PC-3 (cell line): ENCODE measurements around the gene CFAP299. TPM values are rescaled to one million over a fixed set of nuclear protein-coding genes. Genes with fewer than 3 reads are reported as not detected.

Experiments used
- ATAC-seq: fragments of 200-7000 bp; cut with Tn5 transposase; 2 replicates; pipeline ENCODE4 v1.9.1; 2020; ENCODE audit warnings: mild to moderate bottlenecking, moderate library complexity
- BruUV-seq: library from RNA; stranded (reverse); fragments of 400-500 nt; replicated peaks from 2 replicates; lab custom pipeline; 2021; lab: Mats Ljungman, UMichigan
- CTCF ChIA-PET: fragments of 300-600 bp; sonication (Branson Sonifier 250); formaldehyde crosslinking; loops from one replicate; lab custom pipeline; 2022; ENCODE audit warnings: antibody characterized with exemption; lab: Charles Lee
- POLR2A ChIA-PET: fragments of 300-600 bp; sonication (Branson Sonifier 250); formaldehyde crosslinking; loops from one replicate; lab custom pipeline; 2022; ENCODE audit warnings: antibody characterized with exemption; ENCODE audit not compliant: unreplicated experiment; lab: Charles Lee
- DNase-seq: peaks from one replicate; pipeline ENCODE4 v3.0.0-alpha.2; 2015
- H2AFZ ChIP-seq: fragments of 300-600 bp; sonication (generic); 2 replicates; pipeline ENCODE4 v1.6.0; 2016; ENCODE audit warnings: antibody characterized with exemption, low read length
- H3F3A ChIP-seq: fragments of 300-600 bp; sonication (generic); one replicate; pipeline ENCODE4 v1.6.0; 2017; ENCODE audit warnings: antibody characterized with exemption, low read length, control low read depth, mild to moderate bottlenecking; ENCODE audit not compliant: unreplicated experiment
- H3K27ac ChIP-seq: fragments of 300-600 bp; sonication (generic); 2 replicates; pipeline ENCODE4 v1.5.1; 2016; ENCODE audit warnings: mild to moderate bottlenecking, low read length
- H3K27me3 ChIP-seq: fragments of 300-600 bp; sonication (generic); 2 replicates; pipeline ENCODE4 v1.6.1; 2016; ENCODE audit warnings: low read length, mixed read lengths
- H3K36me3 ChIP-seq: fragments of 300-600 bp; sonication (generic); 2 replicates; pipeline ENCODE4 v1.6.1; 2016; ENCODE audit warnings: low read depth, mixed run types, low read length, mixed read lengths
- H3K4me1 ChIP-seq: fragments of 300-600 bp; sonication (generic); 2 replicates; pipeline ENCODE4 v1.5.1; 2016; ENCODE audit warnings: low read length; ENCODE audit not compliant: insufficient read depth
- H3K4me2 ChIP-seq: fragments of 300-600 bp; sonication (generic); 2 replicates; pipeline ENCODE4 v1.6.0; 2016; ENCODE audit warnings: low read length
- H3K4me3 ChIP-seq: fragments of 300-600 bp; sonication (generic); 2 replicates; pipeline ENCODE4 v1.5.1; 2016; ENCODE audit warnings: mild to moderate bottlenecking, low read length, mixed read lengths
- H3K79me2 ChIP-seq: fragments of 300-600 bp; sonication (generic); 2 replicates; pipeline ENCODE4 v1.6.1; 2017; ENCODE audit warnings: low read length, mixed read lengths
- H3K9ac ChIP-seq: fragments of 300-600 bp; sonication (generic); 2 replicates; pipeline ENCODE4 v1.6.0; 2016; ENCODE audit warnings: mild to moderate bottlenecking, low read length
- H3K9me2 ChIP-seq: fragments of 300-600 bp; sonication (generic); replicated peaks from 2 replicates; pipeline ENCODE4 v1.6.1; 2016; ENCODE audit warnings: mixed run types, low read length, mixed read lengths
- H3K9me3 ChIP-seq: fragments of 300-600 bp; sonication (generic); 2 replicates; pipeline ENCODE4 v1.6.1; 2016; ENCODE audit warnings: low read length, mixed read lengths
- H4K20me1 ChIP-seq: fragments of 300-600 bp; sonication (generic); 2 replicates; pipeline ENCODE4 v1.6.1; 2016; ENCODE audit warnings: low read length, mixed read lengths
- CTCF ChIP-seq: fragments of 300-600 bp; sonication (generic); conservative IDR thresholded peaks from 2 replicates; pipeline ENCODE4 v1.5.1; 2017; ENCODE audit warnings: antibody characterized with exemption, low read depth, mild to moderate bottlenecking, low read length
- EZH2 ChIP-seq: fragments of 300-600 bp; sonication (generic); IDR thresholded peaks from one replicate; pipeline ENCODE4 v1.6.1; 2017; ENCODE audit warnings: antibody characterized with exemption, mild to moderate bottlenecking, low read length; ENCODE audit not compliant: unreplicated experiment
- EZH2phosphoT487 ChIP-seq: fragments of 300-600 bp; sonication (generic); IDR thresholded peaks from 2 replicates; pipeline ENCODE4 v1.6.1; 2018; ENCODE audit warnings: mild to moderate bottlenecking, antibody characterized with exemption, low read length, borderline replicate concordance
- intact Hi-C: fragments of 100-400 bp; cut with micrococcal nuclease; formaldehyde crosslinking; loops from 2 replicates; pipeline ENCODE4 v1.9.0; 2023
- total RNA-seq: library from RNA; depleted of rRNA; stranded (reverse); fragments of >200 nt; gene quantifications from 2 replicates; pipeline ENCODE4 v1.2.3, GENCODE V29; 2014

CFAP299 gene
- total RNA-seq, 1 experiment from 2014 or later: not detected

GRCh38 chr4:80507077-80507476 lies 171.5 kb downstream of the CFAP299 start:
- intact Hi-C loops: no loop called here
- CTCF ChIA-PET: no interaction called here

GRCh38 chr4:80507507-80507906 lies 172.0 kb downstream of the CFAP299 start:
- intact Hi-C loops: no loop called here
- no peak for DNase-seq
- no peak for ATAC-seq
- no peak overlapping the region for H2AFZ ChIP-seq
- H3K9me2 ChIP-seq: no peaks in the 10 kb centered on the region
- H3K27ac ChIP-seq: no peak overlapping the region
- no peaks in the 10 kb centered on the region for H3F3A ChIP-seq
- no peaks in the 10 kb centered on the region for H4K20me1 ChIP-seq
- ChIA-PET CTCF (no interaction called here), POLR2A (no interaction called here)
- H3K9me3 ChIP-seq: no peaks in the 10 kb centered on the region
- H3K27me3 ChIP-seq: no peaks in the 10 kb centered on the region
- no peak overlapping the region for H3K4me3 ChIP-seq
- H3K4me1 ChIP-seq: no peaks in the 10 kb centered on the region
- no peak overlapping the region for H3K4me2 ChIP-seq
- no peak for TF ChIP-seq EZH2
- TF ChIP-seq EZH2phosphoT487: no peak
- TF ChIP-seq CTCF: no peak
- no peak overlapping the region for H3K9ac ChIP-seq
- H3K79me2 ChIP-seq: no peaks in the 10 kb centered on the region
- H3K36me3 ChIP-seq: no peaks in the 10 kb centered on the region
- no TSS peak for BruUV-seq

More at GRCh38 chr4:80507077-80507476, 171.5 kb downstream of the CFAP299 start:
- Histone ChIP-seq H3K4me2 (no peak overlapping the region), H3K9me2 (no peaks in the 10 kb centered on the region), H4K20me1 (no peaks in the 10 kb centered on the region), H3K36me3 (no peaks in the 10 kb centered on the region), H3K27me3 (no peaks in the 10 kb centered on the region), H2AFZ (no peak overlapping the region), H3F3A (no peaks in the 10 kb centered on the region), H3K4me3 (no peak overlapping the region), H3K9ac (no peak overlapping the region), H3K9me3 (no peaks in the 10 kb centered on the region), H3K27ac (no peak overlapping the region), H3K79me2 (no peaks in the 10 kb centered on the region), H3K4me1 (no peaks in the 10 kb centered on the region)
- ATAC-seq (no peak), DNase-seq (no peak)
- no peak for TF ChIP-seq EZH2
- TF ChIP-seq EZH2phosphoT487: no peak
- no peak for TF ChIP-seq CTCF
- POLR2A ChIA-PET: no interaction called here
- no TSS peak for BruUV-seq

- no peak overlapping the region for H3K9ac ChIP-seq
- H3K79me2 ChIP-seq: no peaks in the 10 kb centered on the region
- ATAC-seq: no peak
- no peaks in the 10 kb centered on the region for H3K9me2 ChIP-seq
- no peak overlapping the region for H3K4me2 ChIP-seq
- no peak overlapping the region for H2AFZ ChIP-seq
- intact Hi-C loops: no loop called here
- CTCF ChIA-PET: no interaction called here
- POLR2A ChIA-PET: no interaction called here
- no peak overlapping the region for H3K4me3 ChIP-seq
- no peaks in the 10 kb centered on the region for H4K20me1 ChIP-seq
- no peaks in the 10 kb centered on the region for H3K36me3 ChIP-seq
- DNase-seq: no peak
- H3K27ac ChIP-seq: no peak overlapping the region
- no peaks in the 10 kb centered on the region for H3K4me1 ChIP-seq
- no peaks in the 10 kb centered on the region for H3F3A ChIP-seq
- no peaks in the 10 kb centered on the region for H3K27me3 ChIP-seq
- BruUV-seq: no TSS peak
- H3K9me3 ChIP-seq: no peaks in the 10 kb centered on the region
- TF ChIP-seq CTCF (no peak), EZH2phosphoT487 (no peak)
These were observed 180.0 kb downstream of the CFAP299 start for GRCh38 chr4:80515496-80515895.
